HG03575 (cell line): ENCODE data around the gene TBX3.

Experiments used
- ATAC-seq: cut with Tn5 transposase; IDR thresholded peaks from one replicate; pipeline ENCODE4 v1.9.1; 2021; ENCODE audit not compliant: unreplicated experiment, insufficient number of reproducible peaks, low FRiP score; ENCODE audit errors: extremely low read depth

Gene TBX3

GRCh38 chr12:114656906-114657596, 26.9 kb downstream of the TBX3 start:
- ATAC-seq = no peak

DNA sequence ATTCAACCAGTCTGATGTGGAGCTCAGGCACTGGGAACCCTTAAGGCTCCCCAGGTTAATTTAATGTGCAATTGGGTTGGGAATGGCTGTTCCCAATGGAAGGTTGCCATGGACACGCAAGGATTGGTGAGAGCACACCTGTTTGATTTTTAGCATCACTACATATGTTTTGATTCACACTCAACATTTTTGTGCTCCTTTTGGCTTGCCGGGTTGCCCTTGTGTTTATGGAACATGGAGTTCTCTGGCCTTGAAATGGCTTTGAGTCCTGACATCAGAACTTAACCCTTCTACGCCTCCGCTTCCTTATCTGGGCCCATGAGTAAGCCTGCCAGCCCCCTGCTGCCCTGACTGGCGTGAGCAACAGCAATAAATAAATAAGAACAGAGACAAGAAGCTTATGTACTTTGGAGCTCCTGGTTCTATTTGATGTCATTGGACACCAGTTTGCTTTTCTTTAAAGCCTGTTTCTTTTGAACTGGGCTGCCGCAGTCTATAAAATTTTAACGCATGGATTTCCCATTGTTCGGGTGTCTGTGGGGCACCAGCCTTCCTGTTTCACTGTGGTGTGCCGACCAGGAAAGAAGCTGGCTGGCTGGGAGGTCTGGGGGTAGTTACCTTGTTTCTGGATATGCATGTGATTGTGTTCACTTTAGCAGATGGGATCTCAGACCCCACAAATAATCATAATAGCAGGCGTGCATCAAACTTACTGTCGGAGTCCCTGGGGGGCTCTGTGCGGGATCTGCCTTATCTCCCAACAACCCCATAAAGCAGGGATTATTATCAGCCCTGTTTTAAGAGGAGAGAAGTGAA, 27.8 kb downstream of the TBX3 start:
- no peak for ATAC-seq

- ATAC-seq = no peak
Measured at GRCh38 chr12:114649585-114649984, 34.4 kb downstream of the TBX3 start.

DNA sequence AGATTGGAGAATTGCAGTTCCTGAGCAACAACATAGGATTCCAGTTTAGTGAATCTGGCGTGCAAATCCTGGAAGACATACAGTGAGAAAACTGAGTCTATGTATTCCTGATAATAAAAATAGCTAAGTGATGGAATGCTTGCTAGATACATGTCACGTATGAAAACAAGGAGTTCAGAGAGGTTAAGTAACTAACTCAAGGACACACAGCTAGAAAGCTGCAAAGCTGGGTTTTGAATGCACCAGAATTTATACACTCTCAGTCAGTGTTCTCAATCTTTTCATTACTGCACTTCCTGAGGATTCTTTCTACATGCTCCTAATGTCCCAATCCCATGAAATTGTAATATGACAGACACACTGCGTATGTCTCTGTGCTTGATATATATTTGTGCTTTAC, 35.3 kb downstream of the TBX3 start:
- ATAC-seq = no peak

DNA sequence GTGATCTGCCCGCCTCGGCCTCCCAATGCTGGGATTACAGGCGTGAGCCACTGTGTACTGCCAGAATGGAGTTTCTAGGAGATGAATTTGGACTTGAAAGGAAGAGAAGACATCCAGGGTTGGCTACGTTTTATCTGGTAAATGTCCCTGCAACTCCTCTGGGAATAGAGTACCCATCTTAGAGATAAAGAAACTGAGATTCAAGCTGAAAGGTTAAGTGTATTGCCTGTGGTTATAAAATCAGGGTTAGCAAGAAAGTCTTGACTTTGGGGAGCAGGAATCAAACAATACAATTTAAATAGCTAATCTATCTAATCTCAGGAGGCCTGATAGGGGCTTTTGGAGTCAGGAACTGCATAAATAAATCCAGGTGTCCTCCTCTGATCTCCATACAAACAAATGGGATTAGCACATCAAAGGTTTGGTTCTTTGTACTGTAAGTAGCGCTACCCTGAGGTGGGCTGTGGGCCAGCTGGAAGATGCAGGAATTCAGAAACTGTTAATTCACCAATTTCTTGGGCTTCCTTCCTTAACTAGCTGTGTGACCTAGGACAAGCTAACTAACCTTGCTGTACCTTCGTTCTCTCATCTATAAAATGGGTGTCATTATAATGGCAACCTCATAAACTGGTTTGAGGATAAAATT, 45.1 kb downstream of the TBX3 start:
- ATAC-seq = no peak

GRCh38 chr12:114636723-114637480, 47.1 kb downstream of the TBX3 start:
- no peak for ATAC-seq

DNA sequence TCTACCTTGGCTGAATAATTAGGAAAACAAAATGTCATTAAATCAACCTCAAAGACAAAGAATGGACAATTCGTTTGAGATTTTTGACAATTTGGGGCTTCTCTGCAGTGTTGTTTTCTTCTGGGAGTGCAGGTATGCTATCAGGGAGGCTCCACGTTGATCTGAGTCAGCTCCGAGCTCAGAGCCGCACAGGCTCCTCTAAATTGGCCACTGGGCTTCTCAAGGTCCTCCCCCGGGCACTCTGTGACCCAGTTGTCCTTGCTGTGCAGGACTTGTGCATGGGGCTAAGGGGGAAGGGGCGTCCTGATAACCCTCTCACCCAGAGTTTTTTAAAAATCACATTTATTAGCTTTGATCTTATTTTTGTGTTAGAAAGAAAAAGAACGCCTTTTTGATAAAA, 52.7 kb downstream of the TBX3 start:
- no peak for ATAC-seq

- no peak for ATAC-seq
Measured at GRCh38 chr12:114628199-114628598, 55.8 kb downstream of the TBX3 start.

DNA sequence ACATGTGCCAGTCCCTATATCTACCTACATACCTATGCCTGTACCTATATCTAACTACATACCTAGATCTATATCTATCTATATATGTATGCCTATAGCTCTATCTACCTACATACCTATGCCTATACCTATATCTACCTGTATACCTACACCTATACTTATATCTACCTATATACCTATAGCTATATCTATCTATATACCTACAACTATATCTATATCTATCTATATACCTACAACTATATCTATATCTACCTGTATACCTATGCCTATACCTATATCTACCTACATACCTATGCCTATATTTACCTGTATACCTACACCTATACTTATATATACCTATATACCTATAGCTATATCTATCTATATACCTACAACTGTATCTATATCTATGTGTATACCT, 56.6 kb downstream of the TBX3 start:
- ATAC-seq = no peak

DNA sequence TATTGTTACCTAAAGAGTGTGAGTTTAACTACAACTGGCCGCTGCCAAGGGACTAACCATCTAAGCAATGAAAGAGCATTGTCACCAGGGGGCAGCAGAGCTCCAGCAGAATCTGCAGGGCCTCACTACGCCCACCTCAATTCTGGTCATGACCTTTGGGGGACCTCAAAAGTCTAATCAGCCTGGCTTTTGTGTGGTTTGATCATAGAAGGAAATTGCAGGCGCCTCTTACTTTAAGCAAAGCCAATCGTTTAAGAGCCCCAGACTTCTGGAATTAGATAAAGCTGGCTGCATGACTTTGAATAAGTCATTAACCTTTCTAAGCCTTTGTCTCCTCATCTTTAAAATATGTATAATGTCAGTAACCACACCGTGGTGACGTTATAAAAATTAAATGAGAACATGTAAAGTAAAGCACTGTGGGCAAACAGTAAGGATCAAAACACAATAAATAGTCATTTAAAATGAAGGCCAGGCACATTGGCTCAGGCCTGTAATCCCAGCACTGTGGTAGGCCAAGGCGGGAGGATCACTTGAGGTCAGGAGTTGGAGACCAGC, 58.6 kb downstream of the TBX3 start:
- no peak for ATAC-seq

DNA sequence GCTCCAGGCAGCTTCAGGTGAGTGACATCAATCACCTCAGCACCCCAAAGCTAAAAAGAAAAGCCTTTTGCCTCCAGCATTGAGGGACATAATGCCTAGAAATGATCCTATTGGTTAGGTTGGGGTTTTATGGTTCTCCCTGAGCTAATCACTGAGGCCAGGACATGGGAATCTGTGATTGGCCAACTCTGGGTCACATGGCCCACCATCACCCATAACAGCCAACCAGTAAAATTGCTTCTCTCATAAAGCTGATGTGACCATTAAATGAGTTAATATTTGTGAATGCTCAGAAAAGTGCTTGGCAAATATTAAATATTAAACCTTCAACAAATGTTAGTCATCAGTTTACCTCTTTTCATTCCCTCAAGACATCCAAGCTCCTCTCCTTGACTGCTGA, 60.2 kb downstream of the TBX3 start:
- no peak for ATAC-seq
